Stimulated activated CD8-positive, alpha-beta memory T cell treated with anti-CD3 and anti-CD28 coated beads, Interleukin-7, amount 100 ng/mL, for 24 hours (primary cell): ENCODE results near the gene ARHGEF26.

Experiments used
- DNase-seq: peaks from one replicate; pipeline ENCODE4 v3.0.0-alpha.2; 2020; ENCODE audit warnings: low read depth

ARHGEF26 gene

DNA sequence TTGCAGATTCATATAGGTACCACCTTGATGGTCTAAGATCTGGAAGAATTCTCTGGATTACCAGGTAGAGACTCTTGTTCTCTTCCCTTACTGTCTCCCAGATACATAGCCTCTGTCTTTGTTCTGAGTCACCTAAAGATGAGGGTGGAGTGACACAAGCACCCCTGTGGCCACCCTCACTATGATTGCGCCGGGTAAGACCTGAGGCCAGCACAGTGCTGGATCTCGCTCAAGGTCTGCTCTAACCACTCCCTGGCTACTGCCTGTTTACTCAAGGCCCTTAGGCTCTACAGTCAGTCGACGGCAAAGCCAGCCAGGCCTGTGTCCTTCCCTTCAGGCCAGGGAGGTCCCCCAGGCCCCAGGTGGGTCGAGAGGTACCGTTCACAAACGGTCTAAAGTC, 88.3 kb downstream of the ARHGEF26 start:
- DNase-seq, result no peak

- no peak for DNase-seq
Measured at GRCh38 chr3:154210986-154211385, 89.8 kb downstream of the ARHGEF26 start.

GRCh38 chr3:154214306-154214705, 93.1 kb downstream of the ARHGEF26 start:
- DNase-seq, result no peak

GRCh38 chr3:154217671-154218070, 96.5 kb downstream of the ARHGEF26 start:
- no peak for DNase-seq

- no peak for DNase-seq
Measured at GRCh38 chr3:154218728-154219127, 97.5 kb downstream of the ARHGEF26 start.

DNA sequence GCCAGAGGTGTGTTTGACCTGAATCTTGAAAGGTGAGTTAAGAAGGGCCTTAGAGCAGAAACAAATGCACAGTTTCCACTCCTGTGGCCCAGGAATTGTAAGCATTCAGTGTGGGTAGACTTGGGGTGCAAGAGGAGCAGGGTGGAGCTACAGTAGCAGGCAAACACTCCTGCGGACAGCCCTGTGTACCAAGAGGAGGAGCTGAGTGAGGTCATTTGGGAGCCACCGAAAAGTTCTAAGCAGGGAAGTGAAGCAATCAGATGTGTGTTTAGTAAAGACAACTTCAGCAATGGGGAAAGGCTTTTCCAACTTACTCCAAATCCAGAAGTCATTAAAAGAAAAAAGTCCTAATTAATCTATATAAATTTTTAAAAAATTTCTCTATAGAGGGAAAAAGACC, 99.3 kb downstream of the ARHGEF26 start:
- no peak for DNase-seq

GRCh38 chr3:154223519-154223918, 102.3 kb downstream of the ARHGEF26 start:
- no peak for DNase-seq

DNA sequence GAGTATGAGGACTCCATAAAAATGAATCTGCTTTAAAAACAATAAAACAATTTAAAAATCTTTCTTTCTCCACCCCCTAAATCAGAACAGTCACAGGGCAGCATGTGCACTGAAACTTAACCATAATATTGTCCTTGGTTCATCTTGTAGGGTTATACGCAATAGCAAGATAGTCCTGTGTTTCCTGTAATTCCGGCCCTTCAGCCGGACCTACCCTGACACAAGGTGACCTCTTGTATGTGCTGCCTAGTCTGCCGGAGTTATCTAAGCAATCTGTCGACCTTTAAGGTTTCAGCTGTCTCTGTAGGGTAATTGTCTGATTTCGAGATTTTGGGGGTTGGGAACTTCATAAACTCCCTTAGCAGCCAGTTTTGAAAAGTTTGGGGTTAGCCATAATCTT, 103.2 kb downstream of the ARHGEF26 start:
- no peak for DNase-seq

DNA sequence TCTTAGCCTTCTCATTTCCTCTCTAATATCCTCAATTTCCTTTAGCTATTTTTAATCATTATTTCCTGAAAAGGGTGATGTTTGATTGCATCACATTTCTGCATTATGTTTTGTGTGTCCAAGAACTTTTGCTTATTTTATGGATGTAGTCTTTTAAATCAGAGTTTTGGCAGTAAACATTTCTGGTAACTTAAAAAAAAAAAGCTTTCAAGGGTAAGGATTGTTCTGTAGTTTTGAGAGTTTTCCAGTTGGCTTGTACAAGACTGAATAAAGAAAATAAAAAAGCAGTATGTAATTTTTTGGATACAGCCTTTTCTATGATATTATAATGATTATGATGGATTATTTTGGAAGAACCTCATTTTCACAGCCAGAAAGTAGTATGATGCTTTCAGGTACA, 103.7 kb downstream of the ARHGEF26 start:
- no peak for DNase-seq

DNA sequence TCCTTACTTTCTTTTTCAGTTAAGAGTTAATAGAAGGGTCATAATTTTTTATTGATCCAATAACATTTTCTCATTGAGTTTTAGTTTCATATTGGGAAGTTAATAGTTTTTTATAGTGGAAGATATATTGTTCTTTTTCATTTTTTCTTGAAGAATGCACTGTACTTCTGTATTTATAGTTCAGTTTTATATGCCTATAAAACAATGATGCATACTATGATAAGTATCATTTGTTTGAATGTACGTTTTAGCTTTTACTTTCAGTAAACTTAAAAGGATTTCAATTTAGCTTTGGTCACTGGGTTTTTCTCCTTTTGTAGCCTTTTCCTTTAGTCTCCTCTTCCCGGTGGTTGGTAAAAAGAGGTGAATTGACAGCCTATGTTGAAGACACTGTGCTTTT, 104.3 kb downstream of the ARHGEF26 start:
- no peak for DNase-seq

DNA sequence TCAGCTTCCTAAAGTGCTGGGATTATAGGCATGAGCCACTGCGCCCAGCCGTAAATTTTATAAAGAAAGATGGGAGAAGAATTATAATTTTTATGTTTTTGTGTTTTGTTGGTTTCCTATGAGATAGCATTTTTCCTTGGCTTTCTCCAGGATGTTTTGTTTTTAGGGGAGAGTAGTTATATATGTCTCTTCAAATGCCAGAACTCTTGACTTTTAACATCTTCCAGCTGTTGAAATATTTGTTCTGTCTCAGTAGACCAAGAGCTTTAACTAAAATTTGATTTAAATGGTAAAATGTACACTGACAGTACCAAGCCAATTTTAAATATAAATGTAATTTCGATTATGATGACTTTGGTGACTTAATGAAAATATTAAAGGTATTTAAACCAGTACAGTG, 106.3 kb downstream of the ARHGEF26 start:
- no peak for DNase-seq

DNA sequence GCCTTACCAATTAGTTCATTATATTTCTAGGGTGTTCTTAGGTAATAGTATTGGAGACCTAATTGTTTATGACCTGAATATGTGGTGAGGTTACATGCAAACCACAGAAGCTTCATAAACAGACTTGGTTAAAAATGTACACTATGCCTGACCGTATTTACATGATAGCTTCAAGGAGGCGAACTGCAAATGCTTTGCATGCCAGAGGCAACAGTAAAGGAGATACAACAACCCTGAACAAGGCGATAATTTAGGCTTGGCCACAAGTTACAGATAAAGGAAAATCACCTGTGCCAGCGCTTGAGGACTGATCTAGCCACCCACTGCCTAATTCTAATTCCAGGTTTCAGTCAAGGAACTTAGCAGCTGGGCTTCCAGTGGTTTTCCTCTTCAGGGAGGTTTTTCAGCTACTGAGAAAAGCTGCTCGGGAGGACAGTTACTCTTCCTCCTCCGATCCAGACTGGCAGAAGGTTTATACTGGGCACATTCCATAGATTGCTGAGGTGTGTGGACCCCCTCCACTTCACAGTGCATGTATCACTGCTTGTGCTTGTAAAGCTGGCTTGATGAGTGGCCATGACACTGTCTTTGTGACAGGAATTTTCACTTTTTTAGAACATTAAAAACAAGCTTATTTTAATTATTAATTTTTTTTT, 107.5 kb downstream of the ARHGEF26 start:
- DNase-seq, result no peak

- DNase-seq, result no peak
Measured at GRCh38 chr3:154229217-154229590, 108.0 kb downstream of the ARHGEF26 start.

- no peak for DNase-seq
Measured at GRCh38 chr3:154235330-154235729, 114.1 kb downstream of the ARHGEF26 start.

- DNase-seq, result no peak
Measured at GRCh38 chr3:154236331-154236730, 115.1 kb downstream of the ARHGEF26 start.

- no peak for DNase-seq
Measured at GRCh38 chr3:154240235-154240634, 119.0 kb downstream of the ARHGEF26 start.

DNA sequence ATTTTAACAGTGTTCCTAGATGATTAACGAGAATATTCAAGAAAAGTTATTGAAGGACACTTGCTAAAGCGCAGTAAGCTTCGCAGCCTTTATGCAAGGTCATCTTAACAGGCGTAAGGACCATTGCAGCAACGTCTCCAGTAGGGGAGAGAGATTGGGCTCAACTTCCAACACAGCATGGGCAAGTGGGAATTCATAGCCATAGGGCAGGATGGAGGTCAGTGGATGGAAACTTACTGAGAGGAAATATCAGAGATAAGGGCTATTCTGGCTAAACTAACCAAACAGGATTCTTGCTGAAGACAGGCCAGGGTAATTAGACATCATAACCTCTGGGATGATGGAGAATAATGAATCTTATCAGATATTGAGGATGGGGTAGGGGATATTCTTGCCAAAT, 120.3 kb downstream of the ARHGEF26 start:
- no peak for DNase-seq

- DNase-seq, result no peak
Measured at GRCh38 chr3:154242766-154243165, 121.6 kb downstream of the ARHGEF26 start.

- DNase-seq, result no peak
Measured at GRCh38 chr3:154243353-154243752, 122.2 kb downstream of the ARHGEF26 start.

GRCh38 chr3:154244644-154245043, 123.5 kb downstream of the ARHGEF26 start:
- DNase-seq, result no peak

- no peak for DNase-seq
Measured at GRCh38 chr3:154247806-154248415, 126.7 kb downstream of the ARHGEF26 start.

- DNase-seq, result no peak
Measured at GRCh38 chr3:154250291-154250690, 129.1 kb downstream of the ARHGEF26 start.

- DNase-seq, result no peak
Measured at GRCh38 chr3:154251610-154252009, 130.4 kb downstream of the ARHGEF26 start.
